COLO668 (cell line): Measurements from ENCODE around the gene PGBD5.

Source experiments
- DNase-seq: peaks from one replicate; lab custom pipeline; 2025; ENCODE audit not compliant: unreplicated experiment; lab: John Stamatoyannopoulos, UW

Gene PGBD5

GRCh38 chr1:230398856-230399255, 27.3 kb downstream of the PGBD5 start:
- no peak for DNase-seq

- no peak for DNase-seq
Measured at GRCh38 chr1:230396966-230397365, 29.2 kb downstream of the PGBD5 start.

- DNase-seq = no peak
Measured at GRCh38 chr1:230395932-230396331, 30.2 kb downstream of the PGBD5 start.

- DNase-seq = no peak
Measured at GRCh38 chr1:230394741-230395140, 31.4 kb downstream of the PGBD5 start.

- no peak for DNase-seq
Measured at GRCh38 chr1:230394134-230394533, 32.0 kb downstream of the PGBD5 start.

- DNase-seq = no peak
Measured at GRCh38 chr1:230393722-230394121, 32.4 kb downstream of the PGBD5 start.

- no peak for DNase-seq
Measured at GRCh38 chr1:230392920-230393521, 33.1 kb downstream of the PGBD5 start.

- no peak for DNase-seq
Measured at GRCh38 chr1:230392536-230392909, 33.6 kb downstream of the PGBD5 start.

GRCh38 chr1:230391776-230392535, 34.2 kb downstream of the PGBD5 start:
- DNase-seq = no peak

- no peak for DNase-seq
Measured at GRCh38 chr1:230390371-230390770, 35.8 kb downstream of the PGBD5 start.

- DNase-seq = no peak
Measured at GRCh38 chr1:230387876-230388275, 38.3 kb downstream of the PGBD5 start.

GRCh38 chr1:230387296-230387695, 38.8 kb downstream of the PGBD5 start:
- no peak for DNase-seq

- DNase-seq = no peak
Measured at GRCh38 chr1:230386637-230387262, 39.4 kb downstream of the PGBD5 start.

GRCh38 chr1:230385930-230386329, 40.2 kb downstream of the PGBD5 start:
- DNase-seq = no peak

- no peak for DNase-seq
Measured at GRCh38 chr1:230385158-230385450, 41.0 kb downstream of the PGBD5 start.

GRCh38 chr1:230384380-230385157, 41.6 kb downstream of the PGBD5 start:
- no peak for DNase-seq

- DNase-seq = no peak
Measured at GRCh38 chr1:230383425-230383824, 42.7 kb downstream of the PGBD5 start.

- DNase-seq = no peak
Measured at GRCh38 chr1:230382001-230382491, 44.1 kb downstream of the PGBD5 start.

GRCh38 chr1:230381585-230381984, 44.5 kb downstream of the PGBD5 start:
- DNase-seq = no peak

GRCh38 chr1:230381049-230381467, 45.1 kb downstream of the PGBD5 start:
- no peak for DNase-seq

GRCh38 chr1:230379928-230380327, 46.2 kb downstream of the PGBD5 start:
- no peak for DNase-seq

- no peak for DNase-seq
Measured at GRCh38 chr1:230379462-230379861, 46.7 kb downstream of the PGBD5 start.
